Measurements from ENCODE around the gene GABRB2. TPM values are rescaled to one million over a fixed set of nuclear protein-coding genes. Genes with fewer than 3 reads are reported as not detected.

The GABRB2 gene
- total RNA-seq, 1 donor from 2014 or later = not detected

DNA sequence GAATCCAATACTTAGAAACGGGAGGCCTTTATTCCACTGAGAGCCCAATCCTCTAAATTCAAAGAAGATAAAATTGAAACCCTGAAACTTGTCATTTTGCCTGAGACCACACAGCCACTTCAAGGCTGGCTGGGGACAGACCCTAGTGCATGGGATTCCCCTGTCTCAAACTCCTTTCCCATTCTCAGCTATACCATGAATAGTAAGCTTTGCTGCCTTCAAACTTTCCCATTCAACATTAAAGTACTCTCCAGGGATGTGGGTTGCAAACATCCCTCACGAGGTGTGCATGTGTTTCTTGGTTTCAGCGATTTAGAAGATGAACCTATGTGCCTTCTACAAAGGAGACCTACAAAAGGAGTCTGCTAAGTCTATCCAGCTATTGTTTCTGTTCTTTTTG lies 64.6 kb downstream of the GABRB2 start:
- TF ChIP-seq CTCF (IDR thresholded peaks at IDR 0.05; ENCODE audit: partially characterized antibody, unreplicated experiment) = no peak
- Mint-ChIP-seq H3K9me3 (ENCODE audit: unreplicated experiment) (peaks cover 2% of the 10 kb centered on the region), H3K36me3 (ENCODE audit: unreplicated experiment) (no peaks in the 10 kb centered on the region), H3K4me1 (ENCODE audit: low read depth, unreplicated experiment) (no peaks in the 10 kb centered on the region), H3K27me3 (ENCODE audit: unreplicated experiment) (no peaks in the 10 kb centered on the region), H3K4me3 (ENCODE audit: unreplicated experiment) (no peak overlapping the region), H3K27ac (ENCODE audit: unreplicated experiment) (no peak overlapping the region)
- DNase-seq = no peak

DNA sequence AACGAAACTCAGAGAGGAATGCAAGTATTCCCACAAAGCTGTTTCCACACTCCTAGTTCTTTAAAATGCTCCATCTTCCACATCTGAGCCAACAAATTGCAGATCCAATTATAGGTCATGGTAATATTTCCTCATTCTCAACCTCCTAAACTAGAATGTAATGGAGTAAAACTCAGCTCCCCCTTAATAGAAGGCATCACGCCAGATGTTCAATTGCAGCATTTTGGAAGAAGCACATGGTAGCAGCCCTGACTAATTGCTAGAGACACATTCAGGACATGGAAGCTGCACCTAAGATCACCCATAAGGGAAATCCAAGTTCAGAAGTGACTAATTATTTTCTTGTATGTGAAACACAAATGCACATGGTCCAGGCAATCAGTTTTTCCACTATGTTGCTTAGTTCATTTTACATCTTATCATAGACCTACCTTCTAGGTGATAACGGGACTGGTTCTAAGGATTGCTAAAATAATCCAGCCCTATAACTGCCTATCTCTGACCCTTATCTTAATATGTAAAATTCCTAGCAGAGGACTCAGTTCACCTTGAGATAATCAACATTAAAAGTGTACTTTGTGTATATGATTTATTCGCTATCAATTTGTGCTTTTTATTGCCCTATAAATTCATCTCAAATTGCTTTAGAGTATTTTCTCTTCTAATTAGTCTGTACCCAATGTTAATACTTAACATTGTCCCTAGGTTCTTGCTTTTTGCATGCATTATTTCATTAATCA lies 75.1 kb downstream of the GABRB2 start:
- no peak for DNase-seq
- Mint-ChIP-seq H3K27me3 (ENCODE audit: unreplicated experiment) (no peaks in the 10 kb centered on the region), H3K4me3 (ENCODE audit: unreplicated experiment) (no peak overlapping the region), H3K36me3 (ENCODE audit: unreplicated experiment) (no peaks in the 10 kb centered on the region), H3K27ac (ENCODE audit: unreplicated experiment) (no peak overlapping the region), H3K4me1 (ENCODE audit: low read depth, unreplicated experiment) (peaks cover 6% of the 10 kb centered on the region), H3K9me3 (ENCODE audit: unreplicated experiment) (no peaks in the 10 kb centered on the region)
- no peak for TF ChIP-seq CTCF (IDR thresholded peaks at IDR 0.05; ENCODE audit: partially characterized antibody, unreplicated experiment)

- no peak for DNase-seq
- Mint-ChIP-seq H3K36me3 (ENCODE audit: unreplicated experiment) (no peaks in the 10 kb centered on the region), H3K27ac (ENCODE audit: unreplicated experiment) (no peak overlapping the region), H3K27me3 (ENCODE audit: unreplicated experiment) (no peaks in the 10 kb centered on the region), H3K9me3 (ENCODE audit: unreplicated experiment) (no peaks in the 10 kb centered on the region), H3K4me1 (ENCODE audit: low read depth, unreplicated experiment) (peaks cover 6% of the 10 kb centered on the region), H3K4me3 (ENCODE audit: unreplicated experiment) (no peak overlapping the region)
- TF ChIP-seq CTCF (IDR thresholded peaks at IDR 0.05; ENCODE audit: partially characterized antibody, unreplicated experiment) = no peak
Observed at GRCh38 chr5:161467703-161468102, 78.8 kb downstream of the GABRB2 start.

DNA sequence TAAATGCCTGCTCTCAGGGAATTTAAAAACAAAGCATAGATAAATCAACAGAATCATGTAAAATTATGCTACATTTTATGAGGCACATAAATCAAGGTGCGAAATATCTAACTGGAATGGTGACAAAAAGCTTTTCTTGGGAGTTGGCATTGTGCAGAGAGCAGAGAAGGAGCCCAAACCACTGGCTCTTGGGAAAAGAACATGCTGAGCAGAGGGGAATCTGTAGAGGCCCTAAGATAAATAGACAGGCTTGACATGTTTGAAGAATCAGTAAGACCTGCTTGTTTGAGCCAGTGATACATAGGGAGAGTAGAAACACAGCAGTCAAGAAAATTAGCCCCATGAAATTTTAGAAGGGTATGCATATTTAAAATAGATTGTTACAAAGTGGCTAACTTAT lies 85.8 kb downstream of the GABRB2 start:
- Mint-ChIP-seq H3K4me3 (ENCODE audit: unreplicated experiment) (no peak overlapping the region), H3K9me3 (ENCODE audit: unreplicated experiment) (no peaks in the 10 kb centered on the region), H3K4me1 (ENCODE audit: low read depth, unreplicated experiment) (no peaks in the 10 kb centered on the region), H3K27me3 (ENCODE audit: unreplicated experiment) (no peaks in the 10 kb centered on the region), H3K36me3 (ENCODE audit: unreplicated experiment) (no peaks in the 10 kb centered on the region), H3K27ac (ENCODE audit: unreplicated experiment) (no peak overlapping the region)
- no peak for TF ChIP-seq CTCF (IDR thresholded peaks at IDR 0.05; ENCODE audit: partially characterized antibody, unreplicated experiment)
- no peak for DNase-seq

- DNase-seq = no peak
- no peaks in the 10 kb centered on the region for H3K36me3 Mint-ChIP-seq (ENCODE audit: unreplicated experiment)
- TF ChIP-seq CTCF (IDR thresholded peaks at IDR 0.05; ENCODE audit: partially characterized antibody, unreplicated experiment) = no peak
- no peak overlapping the region for H3K27ac Mint-ChIP-seq (ENCODE audit: unreplicated experiment)
- peaks cover 4% of the 10 kb centered on the region for H3K27me3 Mint-ChIP-seq (ENCODE audit: unreplicated experiment)
- no peak overlapping the region for H3K4me3 Mint-ChIP-seq (ENCODE audit: unreplicated experiment)
- H3K9me3 Mint-ChIP-seq (ENCODE audit: unreplicated experiment) = peaks cover 3% of the 10 kb centered on the region
- peaks cover 13% of the 10 kb centered on the region for H3K4me1 Mint-ChIP-seq (ENCODE audit: low read depth, unreplicated experiment)
Observed at GRCh38 chr5:161446655-161447054, 99.9 kb downstream of the GABRB2 start.
